Bronchial epithelial cell (primary cell): ENCODE data around the gene DZIP3. TPM values are rescaled to one million over a fixed set of nuclear protein-coding genes. Genes with fewer than 3 reads are reported as not detected.

Source experiments
- DNase-seq: peaks from one replicate; pipeline ENCODE4 v3.0.0-alpha.2; 2010; ENCODE audit warnings: low read depth
- FAIRE-seq: peaks from 2 replicates; lab custom pipeline; 2011; peaks lifted over from hg19 to GRCh38; lab: Jason Lieb, UNC
- H3K27me3 ChIP-seq: 2 replicates; pipeline ENCODE4 v1.5.1; 2011; ENCODE audit warnings: low read length; ENCODE audit not compliant: control insufficient read depth, insufficient read depth
- H3K36me3 ChIP-seq: 2 replicates; pipeline ENCODE4 v1.5.1; 2011; ENCODE audit warnings: low read length; ENCODE audit not compliant: control insufficient read depth, insufficient read depth
- H3K4me3 ChIP-seq: 2 replicates; pipeline ENCODE4 v1.5.1; 2011; ENCODE audit warnings: mild to moderate bottlenecking, low read depth, low read length, control low read depth
- CTCF ChIP-seq: IDR thresholded peaks from 2 replicates; pipeline ENCODE4 v1.5.1; 2011; ENCODE audit warnings: mild to moderate bottlenecking, moderate library complexity, low read length, control low read depth, inconsistent platforms; ENCODE audit not compliant: insufficient read depth, severe bottlenecking
- total RNA-seq: library from RNA; depleted of rRNA; stranded (reverse); fragments of >200 nt; gene quantifications from 2 replicates; pipeline ENCODE4 v1.2.1, GENCODE V29; 2014

DZIP3 gene
- total RNA-seq, 1 donor from 2014 or later = 1.6 TPM

GRCh38 chr3:108564564-108564963 is 25.0 kb upstream of the DZIP3 start:
- TF ChIP-seq CTCF = no peak
- Histone ChIP-seq H3K27me3 (no peaks in the 10 kb centered on the region), H3K4me3 (no peak overlapping the region), H3K36me3 (no peaks in the 10 kb centered on the region)
- FAIRE-seq (no peak), DNase-seq (no peak)

- no peak overlapping the region for H3K4me3 ChIP-seq
- TF ChIP-seq CTCF = no peak
- H3K36me3 ChIP-seq = no peaks in the 10 kb centered on the region
- DNase-seq (no peak), FAIRE-seq (no peak)
- H3K27me3 ChIP-seq = no peaks in the 10 kb centered on the region
These were observed 24.0 kb upstream of the DZIP3 start for GRCh38 chr3:108565506-108565905.

- DNase-seq = no peak
- no peak for FAIRE-seq
- H3K27me3 ChIP-seq = no peaks in the 10 kb centered on the region
- H3K4me3 ChIP-seq = no peak overlapping the region
- no peak for TF ChIP-seq CTCF
- H3K36me3 ChIP-seq = no peaks in the 10 kb centered on the region
These were observed 22.9 kb upstream of the DZIP3 start for GRCh38 chr3:108566599-108566998.

- Histone ChIP-seq H3K36me3 (no peaks in the 10 kb centered on the region), H3K4me3 (no peak overlapping the region), H3K27me3 (no peaks in the 10 kb centered on the region)
- FAIRE-seq = no peak
- DNase-seq = no peak
- no peak for TF ChIP-seq CTCF
These were observed 20.2 kb upstream of the DZIP3 start for GRCh38 chr3:108569336-108569735.

GRCh38 chr3:108578064-108578463 is 11.5 kb upstream of the DZIP3 start:
- peaks cover 2% of the 10 kb centered on the region for H3K36me3 ChIP-seq
- H3K4me3 ChIP-seq = no peak overlapping the region
- no peak for FAIRE-seq
- no peaks in the 10 kb centered on the region for H3K27me3 ChIP-seq
- DNase-seq = no peak
- no peak for TF ChIP-seq CTCF

- no peak for FAIRE-seq
- H3K36me3 ChIP-seq = no peaks in the 10 kb centered on the region
These were observed 921 bp upstream of the DZIP3 start for GRCh38 chr3:108588601-108589000.

More at GRCh38 chr3:108588601-108589000, 921 bp upstream of the DZIP3 start:
- DNase-seq = peak; percentile 17
- peak overlapping the region; percentile 52 for H3K4me3 ChIP-seq
- no peaks in the 10 kb centered on the region for H3K27me3 ChIP-seq
- TF ChIP-seq CTCF = no peak
